Body of pancreas (tissue), 4 donors: ENCODE results near the gene RBM10.

Experiments
- POLR2A ChIP-seq, 3 donors: fragments of 450-650 bp; IDR thresholded peaks; one replicate each; pipeline ENCODE4 v1.6.1; 2016; ENCODE audit warnings: antibody characterized with exemption in 3 of 3, mild to moderate bottlenecking in 2 of 3
- TF ChIP-seq, protein P1 (sequence below), 7 experiments: fragments of 450-650 bp in 4 of 7; fragments of 200-600 bp in 3 of 7; sonication (generic) in 3 of 7; IDR thresholded peaks; one replicate each; pipeline ENCODE4 v1.5.1; 2016 to 2019; ENCODE audit warnings: antibody characterized with exemption in 7 of 7

DNA sequence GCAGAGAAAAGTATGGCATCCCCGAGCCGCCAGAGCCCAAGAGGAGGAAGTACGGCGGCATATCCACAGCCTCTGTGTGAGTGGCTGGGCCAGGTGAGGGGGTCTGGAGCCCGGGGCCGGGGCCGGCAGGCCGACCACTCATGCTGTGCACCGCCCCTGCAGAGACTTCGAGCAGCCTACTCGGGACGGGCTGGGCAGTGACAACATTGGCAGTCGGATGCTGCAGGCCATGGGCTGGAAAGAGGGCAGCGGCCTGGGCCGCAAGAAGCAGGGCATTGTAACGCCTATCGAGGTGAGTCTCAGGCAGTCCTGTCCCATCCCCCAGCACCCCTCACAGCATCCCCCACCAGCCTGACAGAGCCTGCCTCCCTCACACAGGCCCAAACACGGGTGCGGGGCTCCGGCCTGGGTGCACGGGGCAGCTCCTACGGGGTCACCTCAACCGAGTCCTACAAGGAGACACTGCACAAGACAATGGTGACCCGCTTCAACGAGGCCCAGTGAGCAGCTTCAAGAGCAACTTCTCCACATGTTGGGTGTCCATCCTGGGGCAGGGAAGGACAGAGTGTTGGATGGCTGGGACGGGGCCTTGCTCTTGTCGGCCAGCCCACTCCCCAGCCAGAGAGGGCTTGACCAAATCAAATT lies 41.2 kb downstream of the RBM10 start:
- TF ChIP-seq, protein P1, sequence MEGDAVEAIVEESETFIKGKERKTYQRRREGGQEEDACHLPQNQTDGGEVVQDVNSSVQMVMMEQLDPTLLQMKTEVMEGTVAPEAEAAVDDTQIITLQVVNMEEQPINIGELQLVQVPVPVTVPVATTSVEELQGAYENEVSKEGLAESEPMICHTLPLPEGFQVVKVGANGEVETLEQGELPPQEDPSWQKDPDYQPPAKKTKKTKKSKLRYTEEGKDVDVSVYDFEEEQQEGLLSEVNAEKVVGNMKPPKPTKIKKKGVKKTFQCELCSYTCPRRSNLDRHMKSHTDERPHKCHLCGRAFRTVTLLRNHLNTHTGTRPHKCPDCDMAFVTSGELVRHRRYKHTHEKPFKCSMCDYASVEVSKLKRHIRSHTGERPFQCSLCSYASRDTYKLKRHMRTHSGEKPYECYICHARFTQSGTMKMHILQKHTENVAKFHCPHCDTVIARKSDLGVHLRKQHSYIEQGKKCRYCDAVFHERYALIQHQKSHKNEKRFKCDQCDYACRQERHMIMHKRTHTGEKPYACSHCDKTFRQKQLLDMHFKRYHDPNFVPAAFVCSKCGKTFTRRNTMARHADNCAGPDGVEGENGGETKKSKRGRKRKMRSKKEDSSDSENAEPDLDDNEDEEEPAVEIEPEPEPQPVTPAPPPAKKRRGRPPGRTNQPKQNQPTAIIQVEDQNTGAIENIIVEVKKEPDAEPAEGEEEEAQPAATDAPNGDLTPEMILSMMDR (IDR thresholded peaks at IDR 0.05) = no peak
- TF ChIP-seq POLR2A (IDR thresholded peaks at IDR 0.05) = no peak
